HG02623 (cell line): ENCODE measurements around the gene EFNA3.
A peak's percentile ranks its signal among the peaks of the same experiment; 100 is the strongest.

Experiments
- ATAC-seq: cut with Tn5 transposase; IDR thresholded peaks from one replicate; pipeline ENCODE4 v1.9.1; 2021; ENCODE audit warnings: moderate library complexity; ENCODE audit not compliant: unreplicated experiment

Gene EFNA3

GRCh38 chr1:155083052-155083541 lies 4.5 kb downstream of the EFNA3 start:
- ATAC-seq, result no peak

DNA sequence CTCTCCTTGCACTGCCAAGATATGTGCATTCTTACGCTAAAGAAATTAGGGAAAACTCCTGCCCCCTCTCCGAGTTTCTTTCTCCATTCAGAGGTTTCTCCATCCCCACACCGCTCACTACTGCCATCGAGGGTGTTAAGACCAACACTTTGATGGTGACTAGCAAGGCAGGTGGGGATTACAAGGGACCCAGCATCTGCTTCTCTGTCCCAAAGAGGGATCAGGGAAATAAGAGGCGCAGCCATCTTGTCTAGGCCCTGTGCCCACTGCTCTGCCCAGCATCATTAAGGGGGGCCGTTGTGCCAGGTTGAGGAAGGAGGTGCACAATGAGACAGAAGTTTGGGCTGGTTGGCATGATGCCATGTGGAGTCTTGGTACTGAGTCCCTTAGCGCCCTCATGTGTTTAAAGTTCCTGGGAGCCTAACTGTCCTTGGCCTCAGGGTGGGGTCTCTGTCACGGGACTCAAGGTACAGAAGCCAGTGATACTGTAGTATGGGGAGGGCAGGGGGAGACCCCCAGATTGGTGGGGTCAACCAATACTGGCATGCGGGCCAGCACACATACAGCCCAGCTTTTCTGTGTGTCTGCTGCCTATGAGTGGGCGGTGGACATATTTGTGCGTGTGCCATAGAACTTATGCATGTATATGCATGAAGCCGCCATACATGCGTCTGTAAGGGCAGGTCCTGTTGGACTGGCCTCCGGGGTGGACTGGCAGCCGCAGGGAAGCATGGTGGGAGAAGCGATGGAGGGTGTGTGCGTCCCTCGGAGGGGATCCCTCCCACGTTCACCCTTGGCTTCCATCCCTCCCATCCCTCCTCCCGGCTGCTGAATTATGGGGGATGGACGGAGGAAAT lies 5.5 kb downstream of the EFNA3 start:
- no peak for ATAC-seq

GRCh38 chr1:155084722-155085503 lies 6.3 kb downstream of the EFNA3 start:
- ATAC-seq, result peak; percentile 70

DNA sequence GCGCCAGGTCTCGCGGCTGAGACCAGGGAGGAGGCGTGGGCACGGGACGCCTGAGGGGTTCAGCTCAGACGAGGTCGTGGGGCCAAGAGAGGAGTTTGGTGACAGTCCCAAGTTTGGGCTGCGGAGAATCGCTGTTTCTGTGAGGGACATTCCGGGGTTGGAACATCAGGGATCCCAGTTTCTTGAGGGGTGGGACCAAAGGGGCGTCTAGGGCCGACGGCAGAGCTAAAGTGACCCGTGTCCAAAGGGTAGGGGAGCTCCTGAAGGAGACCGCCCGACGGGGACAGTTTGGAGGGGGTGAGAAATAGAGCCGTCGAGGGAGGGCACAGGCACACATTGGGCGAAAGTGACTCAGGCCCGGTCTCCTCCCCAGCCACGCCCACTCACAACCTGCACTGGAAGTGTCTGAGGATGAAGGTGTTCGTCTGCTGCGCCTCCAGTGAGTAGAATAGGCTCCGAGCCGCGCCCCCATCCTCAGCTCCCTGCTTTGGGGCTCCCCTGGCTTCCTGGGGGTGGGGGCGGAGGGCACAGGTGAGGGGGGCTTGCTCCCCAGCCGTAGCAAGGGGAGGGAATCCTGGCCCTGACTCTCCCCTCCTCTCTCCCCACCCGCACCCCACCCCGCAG lies 7.0 kb downstream of the EFNA3 start:
- ATAC-seq, result no peak

- ATAC-seq, result no peak
These were observed 7.6 kb downstream of the EFNA3 start for GRCh38 chr1:155086128-155086741.

- no peak for ATAC-seq
These were observed 8.4 kb downstream of the EFNA3 start for GRCh38 chr1:155086856-155087535.

- ATAC-seq, result no peak
These were observed 12.7 kb downstream of the EFNA3 start for GRCh38 chr1:155091071-155092051.

GRCh38 chr1:155092131-155092530 lies 13.5 kb downstream of the EFNA3 start:
- ATAC-seq, result no peak

GRCh38 chr1:155092641-155093040 lies 14.0 kb downstream of the EFNA3 start:
- ATAC-seq, result no peak

GRCh38 chr1:155093911-155094621 lies 15.4 kb downstream of the EFNA3 start:
- ATAC-seq, result no peak

DNA sequence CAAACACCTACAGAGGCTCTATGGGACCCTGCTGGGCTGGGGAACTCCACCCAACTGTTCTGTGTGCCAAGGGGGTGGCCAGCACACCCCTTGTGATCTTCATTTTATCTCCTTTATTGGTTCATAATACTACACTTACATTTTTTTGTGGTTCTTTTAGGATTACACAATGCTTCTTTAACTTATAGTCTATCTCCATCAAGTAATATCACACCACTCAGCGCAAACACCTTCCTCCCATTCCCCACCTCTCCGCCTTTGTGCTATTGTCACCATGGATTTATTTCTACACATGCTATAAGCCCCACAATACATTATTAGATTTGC lies 15.9 kb downstream of the EFNA3 start:
- no peak for ATAC-seq

DNA sequence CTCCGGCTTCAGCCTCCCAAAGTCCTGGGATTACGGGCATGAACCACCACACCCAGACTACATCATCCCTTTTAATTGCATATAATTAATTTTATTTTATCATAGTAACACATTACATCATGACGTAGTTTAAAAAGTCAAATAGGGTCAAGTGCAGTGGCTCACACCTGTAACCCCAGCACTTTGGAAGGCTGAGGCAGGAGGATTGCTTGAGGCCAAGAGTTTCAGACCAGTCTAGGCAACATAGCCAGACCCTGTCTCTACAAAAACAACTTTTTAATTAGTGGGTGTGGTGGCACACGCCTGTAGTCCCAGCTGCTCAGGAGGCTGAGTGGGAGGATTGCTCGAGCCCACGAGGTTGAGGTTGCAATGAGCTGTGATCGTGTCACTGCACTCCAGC lies 20.7 kb downstream of the EFNA3 start:
- no peak for ATAC-seq

DNA sequence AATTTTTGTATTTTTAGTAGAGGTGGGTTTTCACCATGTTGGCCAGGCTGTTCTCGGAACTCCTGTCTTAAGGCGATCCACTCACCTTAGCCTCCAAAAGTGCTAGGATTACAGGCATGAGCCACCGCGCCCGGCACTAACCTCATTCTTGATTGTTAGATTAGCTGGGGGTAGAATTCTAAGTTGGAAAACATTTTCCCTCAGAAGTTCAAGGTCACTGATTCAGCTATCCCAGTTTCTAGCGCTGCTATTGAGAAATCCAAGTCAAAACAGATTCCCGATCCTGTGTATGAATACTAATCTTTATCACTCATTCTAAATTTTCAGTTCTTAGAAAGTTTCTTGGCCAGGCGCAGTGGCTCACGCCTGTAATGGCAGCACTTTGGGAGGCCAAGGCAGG lies 24.7 kb downstream of the EFNA3 start:
- no peak for ATAC-seq

DNA sequence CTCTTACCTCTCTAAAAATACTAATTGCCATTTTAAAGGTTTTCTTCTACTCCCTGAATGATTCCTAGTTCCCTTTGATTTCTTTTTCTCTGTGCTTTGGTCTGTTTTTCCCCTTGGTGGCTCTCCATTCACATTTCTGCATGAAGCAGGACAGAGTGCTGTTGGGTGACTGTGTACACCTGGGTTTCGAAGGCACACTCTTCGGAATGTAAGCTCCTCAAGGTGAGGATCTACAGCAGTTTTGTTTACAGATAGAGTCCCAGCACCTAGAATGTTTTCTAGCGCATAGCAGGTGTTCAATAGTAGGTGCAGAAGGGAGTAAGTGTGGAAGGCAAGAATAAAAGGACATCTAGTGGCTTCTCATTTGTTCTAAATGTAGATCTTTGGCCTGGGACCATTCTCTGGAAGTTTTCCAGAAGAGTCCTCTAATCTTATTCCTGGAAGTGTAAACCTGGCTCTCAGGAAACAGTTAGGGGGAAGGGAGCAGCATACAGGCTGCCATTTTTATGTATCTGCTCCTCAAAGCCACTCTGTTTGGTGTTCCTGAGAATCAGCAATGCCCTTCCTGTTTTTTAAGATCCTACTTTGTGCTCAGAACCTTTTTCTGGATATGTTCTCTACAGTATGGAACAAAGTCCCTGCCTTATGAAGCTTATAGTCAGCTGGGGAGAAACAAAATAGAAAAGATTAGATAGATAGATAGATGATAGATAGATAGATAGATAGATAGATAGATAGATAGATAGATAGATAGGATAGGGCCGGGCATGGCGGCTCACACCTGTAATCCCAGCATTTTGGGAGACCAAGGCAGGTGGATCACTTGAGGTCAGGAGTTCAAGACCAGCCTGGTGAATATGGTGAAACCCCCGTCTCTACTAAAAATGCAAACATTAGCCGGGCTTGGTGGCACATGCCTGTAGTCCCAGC lies 26.2 kb downstream of the EFNA3 start:
- no peak for ATAC-seq

- ATAC-seq, result no peak
These were observed 27.0 kb downstream of the EFNA3 start for GRCh38 chr1:155105604-155106011.

- no peak for ATAC-seq
These were observed 28.2 kb downstream of the EFNA3 start for GRCh38 chr1:155106862-155107261.

- ATAC-seq, result no peak
These were observed 28.9 kb downstream of the EFNA3 start for GRCh38 chr1:155107309-155108264.
